Endothelial cell of umbilical vein (primary cell): Measurements from ENCODE around the gene SMURF1. TPM values are rescaled to one million over a fixed set of nuclear protein-coding genes. Genes with fewer than 3 reads are reported as not detected.

ENCODE experiments used
- BruUV-seq: library from RNA; stranded (reverse); fragments of 400-500 nt; replicated peaks from 2 replicates; lab custom pipeline; 2021; lab: Mats Ljungman, UMichigan
- CTCF ChIA-PET: fragments of 300-600, 350-600 bp; sonication (Branson Sonifier 250); formaldehyde crosslinking; loops from one replicate; lab custom pipeline; 2021; ENCODE audit warnings: antibody characterized with exemption, inconsistent platforms; lab: Charles Lee
- POLR2A ChIA-PET: fragments of 300-600, 350-600 bp; sonication (Branson Sonifier 250); formaldehyde crosslinking; loops from one replicate; lab custom pipeline; 2021; ENCODE audit warnings: antibody characterized with exemption, inconsistent platforms; lab: Charles Lee
- DNase-seq: peaks from one replicate; pipeline ENCODE4 v3.0.0-alpha.2; 2011; ENCODE audit warnings: low read depth, low spot score
- FAIRE-seq: peaks from 2 replicates; lab custom pipeline; 2011; peaks lifted over from hg19 to GRCh38; lab: Jason Lieb, UNC
- H2AFZ ChIP-seq: 2 replicates; pipeline ENCODE4 v1.6.0; 2012; ENCODE audit warnings: low read depth, low read length, control low read depth, inconsistent platforms
- H3K27ac ChIP-seq: 2 replicates; pipeline ENCODE4 v1.5.1; 2011; ENCODE audit warnings: low read depth, mild to moderate bottlenecking, control low read depth, low read length, moderate library complexity; ENCODE audit not compliant: insufficient read depth
- H3K27me3 ChIP-seq, 2 experiments: 2 replicates each; pipeline versions ENCODE4 v1.6.0 to v1.6.1; 2011; ENCODE audit warnings: low read length in 2 of 2, mixed read lengths in 1 of 2; ENCODE audit not compliant: control insufficient read depth in 2 of 2, insufficient read depth in 2 of 2
- H3K36me3 ChIP-seq, 2 experiments: 2 replicates in 1 of 2; 3 replicates in 1 of 2; pipeline ENCODE4 v1.5.1; 2011; ENCODE audit warnings: low read length in 2 of 2, mild to moderate bottlenecking in 1 of 2, moderate library complexity in 1 of 2; ENCODE audit not compliant: control insufficient read depth in 2 of 2, insufficient read depth in 2 of 2; ENCODE audit errors: extremely low read depth in 1 of 2
- H3K4me1 ChIP-seq: 3 replicates; pipeline ENCODE4 v1.5.1; 2011; ENCODE audit warnings: mild to moderate bottlenecking, low read length; ENCODE audit not compliant: control insufficient read depth, insufficient read depth; ENCODE audit errors: extremely low read depth
- H3K4me2 ChIP-seq: 2 replicates; pipeline ENCODE4 v1.6.1; 2011; ENCODE audit warnings: low read length, control low read depth, mixed read lengths; ENCODE audit not compliant: insufficient read depth
- H3K4me3 ChIP-seq, 3 experiments: fragments of 200-600 bp in 1 of 3; sonication (generic), shearing (Covaris generic) in 1 of 3; replicated peaks in 1 of 3; 2 replicates each; pipeline ENCODE4 v1.5.1; 2011 to 2016; ENCODE audit warnings: control low read depth in 3 of 3, low read length in 3 of 3, mild to moderate bottlenecking in 2 of 3, inconsistent platforms in 1 of 3, low read depth in 1 of 3, moderate library complexity in 1 of 3; ENCODE audit not compliant: insufficient read depth in 1 of 3
- H3K79me2 ChIP-seq: 2 replicates; pipeline ENCODE4 v1.6.0; 2012; ENCODE audit warnings: low read length, inconsistent platforms; ENCODE audit not compliant: control insufficient read depth, insufficient read depth
- H3K9ac ChIP-seq: replicated peaks from 2 replicates; pipeline ENCODE3; 2011; ENCODE audit warnings: low read length, control low read depth; ENCODE audit not compliant: insufficient read depth; ENCODE audit errors: extremely low read depth
- H3K9me1 ChIP-seq: replicated peaks from 3 replicates; pipeline ENCODE4 v1.6.0; 2011; ENCODE audit warnings: mild to moderate bottlenecking, low read length; ENCODE audit not compliant: control insufficient read depth, insufficient read depth; ENCODE audit errors: extremely low read depth
- H3K9me3 ChIP-seq: replicated peaks from 2 replicates; pipeline ENCODE4 v1.5.1; 2012; ENCODE audit warnings: low read length, inconsistent platforms; ENCODE audit not compliant: control insufficient read depth, insufficient read depth
- H4K20me1 ChIP-seq: replicated peaks from 2 replicates; pipeline ENCODE3; 2011; ENCODE audit warnings: mild to moderate bottlenecking, low read length; ENCODE audit not compliant: control insufficient read depth, insufficient read depth; ENCODE audit errors: extremely low read depth
- MYC ChIP-seq: IDR thresholded peaks from one replicate; pipeline ENCODE4 v1.6.1; 2011; ENCODE audit warnings: mild to moderate bottlenecking, low read depth, low read length
- POLR2A ChIP-seq: IDR thresholded peaks from 2 replicates; pipeline ENCODE4 v1.6.1; 2012; ENCODE audit warnings: low read depth, mild to moderate bottlenecking, control low read depth, low read length
- dilution Hi-C: fragments of 300-500 bp; cut with MboI; formaldehyde crosslinking; loops from one replicate; pipeline ENCODE4 v1.15.0; 2019; ENCODE audit warnings: low sequenced_read_pairs; ENCODE audit not compliant: extremely low pct_ligation_motif_present
- intact Hi-C: fragments of 100-400 bp; cut with micrococcal nuclease; formaldehyde crosslinking; loops from one replicate; pipeline ENCODE4 v1.10.0; 2022
- polyA plus RNA-seq, 4 experiments: library from polyadenylated mRNA; depleted of rRNA in 3 of 4; stranded (reverse) in 3 of 4; unstranded in 1 of 4; fragments of >200 nt; gene quantifications; 2 replicates each; pipeline versions ENCODE4 v1.2.1 to v1.2.3, GENCODE V29; 2011 to 2012; ENCODE audit warnings: missing spikeins in 1 of 4
- total RNA-seq: library from RNA; stranded (reverse); gene quantifications from 2 replicates; pipeline ENCODE4 v1.2.3, GENCODE V29; 2021

Gene SMURF1
- total and polyA plus RNA-seq, 2 donors (not counting 3 experiments of a cell fraction or from before 2014, with no cell fraction given), result 11.5 to 22.8 TPM

DNA sequence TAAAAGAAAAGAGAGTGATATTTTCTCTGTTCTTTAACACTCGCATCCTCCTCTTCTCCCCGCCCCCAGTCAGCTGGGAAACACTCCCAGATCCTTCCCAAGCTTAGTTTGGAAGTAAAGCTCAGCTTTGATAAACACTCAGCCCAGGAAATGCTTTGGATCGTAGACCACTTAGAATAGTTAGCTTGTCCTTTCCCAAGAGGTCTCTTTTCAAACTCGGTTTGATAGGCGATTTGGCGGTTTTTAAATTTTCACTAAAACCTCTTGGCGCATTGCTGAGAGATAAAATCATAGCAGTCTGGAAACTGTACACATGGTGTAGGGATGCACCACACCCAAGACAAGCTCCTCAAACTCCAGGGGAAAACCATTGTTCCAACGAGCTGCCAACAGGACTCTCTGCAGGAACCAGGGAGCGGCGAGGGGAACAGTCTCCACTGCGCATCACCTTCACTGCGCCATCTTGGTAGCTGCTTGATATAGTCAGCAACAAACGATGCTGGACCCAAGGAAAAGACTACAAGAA is 22.3 kb downstream of the SMURF1 start:
- Histone ChIP-seq H3K9me3 (no peaks in the 10 kb centered on the region), H4K20me1 (no peaks in the 10 kb centered on the region), H3K36me3 (peaks cover 0 to 2% of the 10 kb centered on the region in 2 experiments), H3K9ac (no peak overlapping the region), H3K4me2 (no peak overlapping the region), H3K27ac (no peak overlapping the region), H3K79me2 (peaks cover 79% of the 10 kb centered on the region), H2AFZ (no peak overlapping the region), H3K4me1 (peaks cover 10% of the 10 kb centered on the region), H3K27me3 (no peaks in the 10 kb centered on the region), H3K9me1 (no peaks in the 10 kb centered on the region), H3K4me3 (no peak overlapping the region)
- BruUV-seq, result no TSS peak
- DNase-seq, result no peak
- dilution Hi-C loops, result no loop called here
- ChIA-PET CTCF (interaction anchor here (1.0 to 1.4 kb wide), 2 partner anchors 9 to 17 kb away, joined by 3 to 5 read pairs; no protein-coding TSS in a partner anchor), POLR2A (interaction anchor here (0.6 kb wide), 2 partner anchors 14 to 157 kb away, joined by 3 to 4 read pairs; no protein-coding TSS in a partner anchor)
- no peak for FAIRE-seq
- intact Hi-C loops, result no loop called here
- TF ChIP-seq MYC, result no peak

GRCh38 chr7:99120916-99121315 is 23.0 kb downstream of the SMURF1 start:
- dilution Hi-C loops (no loop called here), intact Hi-C loops (no loop called here)
- Histone ChIP-seq H3K4me3 (no peak overlapping the region), H3K9me3 (no peaks in the 10 kb centered on the region), H2AFZ (no peak overlapping the region), H3K27ac (no peak overlapping the region), H3K4me2 (no peak overlapping the region), H3K27me3 (no peaks in the 10 kb centered on the region), H3K79me2 (peaks cover 84% of the 10 kb centered on the region), H3K36me3 (peaks cover 0 to 2% of the 10 kb centered on the region in 2 experiments), H3K4me1 (peaks cover 10% of the 10 kb centered on the region), H3K9me1 (no peaks in the 10 kb centered on the region), H4K20me1 (peaks cover 3% of the 10 kb centered on the region), H3K9ac (no peak overlapping the region)
- FAIRE-seq, result no peak
- TF ChIP-seq POLR2A, result no peak
- DNase-seq, result no peak
- CTCF ChIA-PET, result interaction anchor here (1.0 to 1.4 kb wide), 2 partner anchors 10 to 18 kb away, joined by 3 to 5 read pairs; no protein-coding TSS in a partner anchor
- POLR2A ChIA-PET, result interaction anchor here (0.6 to 0.7 kb wide), 3 partner anchors 14 to 158 kb away, joined by 3 to 4 read pairs (median 4); no protein-coding TSS in a partner anchor
- no TSS peak for BruUV-seq
